HG03442 (cell line): ENCODE results near the gene SP3.
"Not testable (repeated sequence)": the region's sequence is repeated elsewhere in the genome, so short reads cannot be mapped to it uniquely, and the experiment has no call there.

ENCODE experiments used
- ATAC-seq: cut with Tn5 transposase; IDR thresholded peaks from one replicate; pipeline ENCODE4 v1.9.1; 2021; ENCODE audit warnings: mild to moderate bottlenecking, moderate library complexity; ENCODE audit not compliant: unreplicated experiment

Gene SP3

DNA sequence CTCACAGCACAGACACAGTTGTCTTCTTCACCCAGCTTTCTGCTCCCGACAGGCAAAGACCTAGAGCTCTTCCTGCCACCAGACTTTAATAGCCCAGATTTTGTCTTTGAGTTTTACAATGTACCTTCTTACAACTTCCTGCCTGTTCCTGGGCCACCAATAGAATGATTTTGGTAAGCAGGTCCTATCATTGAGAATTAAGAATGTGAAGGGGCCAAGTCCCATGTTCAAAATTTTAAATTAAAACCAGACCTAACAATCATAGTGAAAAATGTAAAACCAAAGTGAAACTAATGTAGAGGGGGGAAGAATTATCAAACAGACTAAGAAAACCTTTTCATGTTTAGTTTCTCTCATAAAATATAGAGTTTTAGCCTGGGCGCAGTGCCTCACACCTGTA, 72.8 kb downstream of the SP3 start:
- ATAC-seq = no peak

DNA sequence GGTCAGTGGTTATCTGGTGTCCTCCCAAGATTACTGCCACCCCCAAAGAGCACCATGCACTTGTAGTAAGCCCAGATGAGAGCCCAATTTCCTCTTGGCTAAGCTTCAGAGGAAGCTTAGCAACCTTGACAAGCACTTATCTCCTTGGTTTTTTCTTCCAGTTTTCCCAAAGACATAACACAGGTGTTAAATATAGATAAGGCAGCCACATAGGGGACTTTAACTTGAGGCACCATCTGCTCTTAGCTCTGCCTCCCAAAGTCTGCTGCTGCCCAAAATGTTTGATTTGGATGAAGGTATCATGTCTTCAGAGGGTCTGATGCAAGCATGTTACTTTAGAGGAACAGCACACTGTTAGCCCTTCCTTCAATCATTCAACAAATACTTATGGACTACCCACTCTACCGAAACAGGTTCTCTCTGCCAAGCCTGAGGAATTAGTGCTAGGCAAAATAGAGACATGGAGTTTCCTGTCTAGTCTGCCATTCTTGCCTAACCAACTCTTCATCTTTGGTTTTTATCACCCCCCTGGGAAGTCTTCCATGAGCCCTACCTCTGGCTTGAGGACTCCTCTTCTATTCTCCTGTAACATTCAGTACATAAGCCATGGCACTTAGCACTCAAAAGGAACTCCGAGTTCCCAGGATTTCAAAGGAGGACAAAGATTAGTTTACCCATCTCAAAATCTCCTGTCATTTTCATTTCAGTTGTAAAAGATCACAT, 73.7 kb downstream of the SP3 start:
- ATAC-seq = no peak

DNA sequence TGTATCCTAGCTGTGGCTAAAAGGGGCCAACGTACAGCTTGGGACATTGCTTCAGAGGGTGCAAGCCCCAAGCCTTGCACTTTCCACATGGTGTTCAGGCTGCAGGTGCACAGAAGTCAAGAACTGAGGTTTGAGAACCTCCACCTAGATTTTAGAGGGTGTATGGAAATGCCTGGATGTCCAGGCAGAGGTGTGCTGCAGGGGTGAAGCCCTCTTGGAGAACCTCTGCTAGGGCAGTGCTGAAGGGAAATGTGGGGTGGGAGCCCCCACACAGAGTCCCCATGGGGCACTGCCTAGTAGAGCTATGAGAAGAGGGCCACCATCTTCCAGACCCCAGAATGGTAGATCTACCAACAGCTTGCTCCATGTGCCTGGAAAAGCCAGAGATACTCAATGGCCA, 75.7 kb downstream of the SP3 start:
- ATAC-seq = not testable (repeated sequence)

DNA sequence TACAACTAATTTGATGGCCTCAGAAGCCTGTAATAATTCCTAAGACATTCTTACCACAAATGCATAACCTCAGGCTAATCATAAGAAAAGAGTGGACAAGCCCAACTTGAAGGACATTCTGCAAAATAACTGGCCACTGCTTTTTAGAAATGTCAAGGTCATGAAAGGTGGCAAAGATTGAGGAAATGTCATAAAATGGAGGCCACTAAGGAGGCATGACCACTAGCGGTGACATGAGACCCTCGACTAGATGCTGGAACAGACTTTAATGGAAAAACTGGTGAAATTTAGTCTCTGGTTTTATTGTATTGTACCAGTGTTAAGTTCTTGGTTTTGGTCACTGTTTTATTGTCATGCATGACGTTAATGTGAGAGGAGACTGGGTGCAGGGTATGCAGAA, 78.6 kb downstream of the SP3 start:
- no peak for ATAC-seq

DNA sequence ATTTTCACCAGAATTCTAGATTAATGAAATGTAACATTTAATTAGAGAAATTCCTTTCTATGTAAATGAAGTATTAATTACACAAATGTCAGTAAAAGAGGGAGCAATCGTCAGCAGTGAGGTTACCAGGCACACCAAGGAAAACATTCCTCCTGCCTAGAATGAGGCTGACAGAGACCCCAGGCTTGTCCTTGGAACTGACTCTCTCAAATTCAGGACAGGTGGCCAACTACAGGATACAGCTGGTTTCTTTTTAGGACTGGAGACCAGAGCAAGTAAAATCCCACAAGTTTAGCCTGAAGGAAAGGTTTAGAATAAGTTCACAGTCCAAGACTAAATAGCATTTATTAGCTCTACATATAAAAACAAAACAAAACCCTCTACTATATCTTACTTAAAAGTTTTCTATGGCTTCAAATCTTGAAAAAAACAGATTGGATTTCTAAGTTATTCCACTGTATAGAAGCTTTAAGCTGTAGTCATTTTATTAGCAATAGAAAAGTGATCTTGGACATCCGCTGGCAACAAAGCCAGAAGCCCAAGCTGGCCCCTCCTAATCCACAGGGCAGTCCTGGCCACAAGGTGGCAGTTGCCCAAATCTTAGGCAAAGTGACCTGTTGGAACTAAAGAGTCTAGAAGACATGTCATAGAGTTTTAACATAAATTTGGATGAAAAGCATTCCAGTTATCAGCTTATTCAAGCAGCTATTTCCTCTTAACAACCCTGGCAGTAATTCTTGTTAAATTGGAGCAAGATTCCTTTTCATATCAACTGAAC, 81.0 kb downstream of the SP3 start:
- no peak for ATAC-seq

DNA sequence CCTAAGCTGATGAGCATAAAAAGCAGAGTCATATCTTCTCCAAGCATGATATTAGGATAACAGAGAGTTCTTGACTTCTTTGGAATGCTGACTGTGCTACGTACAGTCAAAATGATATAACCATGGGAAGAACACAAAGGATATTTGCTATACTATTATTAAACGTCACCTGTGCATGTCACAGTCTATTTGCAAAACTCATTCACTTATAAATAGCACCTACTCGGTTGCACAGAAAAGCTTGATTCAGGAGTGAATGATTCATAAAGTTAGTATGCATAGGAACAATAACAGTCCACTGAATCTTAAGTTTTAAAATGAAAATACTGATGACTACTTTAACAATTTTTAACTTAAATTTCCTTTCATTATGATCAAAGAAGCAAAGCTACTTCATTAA, 83.3 kb downstream of the SP3 start:
- ATAC-seq = no peak

DNA sequence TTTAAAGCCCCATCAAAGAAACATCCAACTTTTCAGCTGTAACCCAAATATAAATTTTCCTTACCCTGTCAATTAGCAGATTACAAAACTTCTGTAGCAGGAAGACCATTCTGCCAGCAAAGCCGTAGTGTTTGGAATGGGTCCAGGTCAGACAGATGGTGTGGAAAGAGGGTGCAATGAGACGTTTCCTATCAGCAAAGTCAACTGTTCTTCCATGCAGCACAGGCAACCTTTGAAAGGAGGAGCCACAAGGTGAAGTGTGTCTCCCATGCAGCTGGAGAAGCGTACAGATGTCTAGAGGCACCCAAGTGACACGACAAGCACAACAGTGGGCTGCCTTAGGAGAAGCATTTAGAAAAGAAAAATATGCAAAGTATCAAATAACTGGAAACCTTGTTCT, 83.7 kb downstream of the SP3 start:
- ATAC-seq = no peak

DNA sequence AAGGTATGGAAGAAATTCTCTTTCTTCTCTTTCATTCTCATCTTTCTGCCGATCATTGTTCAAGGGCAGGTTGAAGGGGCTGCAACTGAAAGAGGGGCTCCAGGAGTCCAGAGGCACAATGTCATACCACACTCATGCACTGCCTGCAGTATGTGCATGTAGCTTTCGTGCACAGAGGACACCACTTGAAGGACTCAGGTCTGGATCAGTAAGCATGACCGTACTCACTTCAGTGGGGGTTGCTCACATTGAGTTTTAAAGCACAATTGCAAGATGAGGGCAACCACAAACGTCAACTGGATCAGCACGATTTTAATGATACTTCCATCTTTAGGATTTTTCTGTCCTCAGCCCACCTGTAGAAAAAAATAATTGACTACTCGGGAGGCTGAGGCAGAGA, 84.6 kb downstream of the SP3 start:
- ATAC-seq = no peak

DNA sequence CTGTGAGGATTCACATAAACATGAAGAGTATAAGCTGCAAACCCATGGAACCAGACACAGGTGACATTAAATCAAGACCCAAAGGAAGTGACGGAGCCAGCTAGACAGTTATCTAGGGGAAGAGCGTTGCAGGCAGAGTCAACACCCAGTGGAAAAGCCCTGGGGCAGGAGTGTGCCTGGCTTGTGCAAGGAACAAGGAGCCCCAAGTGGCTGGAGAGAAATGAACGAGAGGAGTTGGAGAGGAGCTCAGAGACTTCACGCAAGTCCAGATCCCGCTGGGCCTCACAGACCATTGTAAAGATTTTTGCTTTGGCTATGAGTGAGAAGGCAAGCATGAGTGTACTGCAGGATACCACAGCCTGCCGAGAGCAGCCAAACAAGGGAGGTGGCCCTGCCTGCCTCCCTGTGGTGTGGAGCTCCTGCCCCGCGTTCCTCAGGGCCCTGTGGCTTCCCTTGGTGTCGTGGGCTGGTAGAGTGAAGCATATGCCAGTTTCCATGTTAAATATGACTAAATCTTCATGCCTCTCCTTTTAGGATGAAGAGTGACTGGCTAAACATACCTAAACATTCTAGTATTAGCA, 88.2 kb downstream of the SP3 start:
- no peak for ATAC-seq

DNA sequence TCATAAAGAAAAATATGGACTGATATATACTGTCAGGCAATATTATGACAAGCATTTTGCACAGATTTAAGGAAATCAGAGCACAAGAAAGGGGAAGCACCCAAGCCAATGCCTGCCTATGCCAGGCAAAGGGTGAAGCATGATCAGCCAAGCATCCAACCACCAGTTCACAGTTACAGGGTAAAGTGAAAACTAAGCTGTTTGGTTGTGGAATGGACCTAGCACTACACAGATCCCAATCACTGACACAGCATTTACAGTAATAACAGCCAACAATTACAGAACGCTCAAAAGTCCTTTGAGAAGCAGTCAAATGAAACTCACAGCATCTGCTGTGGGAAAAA, 90.3 kb downstream of the SP3 start:
- ATAC-seq = peak; percentile 96

DNA sequence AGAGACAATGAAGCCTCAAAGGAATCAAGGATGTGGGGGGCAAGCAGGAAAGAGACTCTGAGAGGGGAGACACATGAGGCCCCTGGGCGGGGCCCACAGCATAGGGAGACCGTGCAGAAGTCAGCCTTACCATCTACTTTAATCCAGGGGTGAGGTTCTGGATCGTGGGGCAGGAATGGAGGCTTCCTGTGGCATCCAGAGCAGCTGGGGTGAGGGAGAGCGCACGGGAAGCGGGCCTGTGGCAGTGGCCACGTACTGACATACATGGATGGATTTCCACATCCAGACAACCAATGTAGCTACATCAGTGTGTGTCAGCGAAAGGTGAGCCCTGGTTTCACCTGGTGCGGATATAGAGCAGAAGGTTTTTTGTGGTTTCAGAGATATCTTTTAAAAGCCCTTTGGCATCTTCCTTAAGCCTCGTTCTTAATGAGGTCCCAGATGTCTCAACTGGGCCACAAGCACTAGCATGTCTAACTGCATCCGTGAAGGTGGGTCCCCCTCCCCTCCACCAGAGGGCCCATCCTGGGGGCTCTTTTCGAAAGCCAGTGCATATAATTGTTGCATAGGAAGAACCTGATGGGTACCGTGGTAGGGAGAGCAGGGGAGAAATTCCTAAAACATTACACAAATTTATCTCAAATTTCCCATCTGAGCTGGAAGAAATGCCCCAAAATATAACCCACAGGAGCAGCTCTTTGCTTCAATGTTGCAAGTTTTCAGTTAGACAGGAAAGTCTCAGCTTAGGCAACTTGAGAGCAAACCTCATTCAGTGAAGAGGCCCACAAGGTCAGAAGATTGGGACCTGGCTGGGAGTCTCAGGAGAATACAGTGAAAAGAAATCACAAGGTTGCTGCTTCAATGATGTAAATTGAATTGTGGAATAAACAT, 90.9 kb downstream of the SP3 start:
- peak; percentile 11 for ATAC-seq

DNA sequence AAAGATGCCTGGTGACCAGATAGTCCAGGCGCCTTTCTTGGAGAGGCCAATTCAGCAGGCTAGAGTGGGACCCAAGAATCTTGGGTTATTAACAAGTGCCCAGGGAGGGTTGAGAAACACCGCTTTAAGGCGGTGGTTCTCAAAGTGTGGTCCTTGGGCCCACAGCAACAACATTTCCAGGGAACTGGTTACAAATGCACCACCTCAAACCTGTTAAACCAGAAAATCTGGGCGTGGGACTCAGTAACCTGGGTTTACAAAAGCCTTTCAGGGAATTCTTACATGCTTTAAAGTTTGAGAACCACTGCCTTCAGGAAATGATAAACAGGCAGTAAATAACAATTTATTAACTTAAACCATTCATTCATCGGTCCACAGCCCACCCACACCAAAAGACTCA, 92.5 kb downstream of the SP3 start:
- ATAC-seq = no peak

DNA sequence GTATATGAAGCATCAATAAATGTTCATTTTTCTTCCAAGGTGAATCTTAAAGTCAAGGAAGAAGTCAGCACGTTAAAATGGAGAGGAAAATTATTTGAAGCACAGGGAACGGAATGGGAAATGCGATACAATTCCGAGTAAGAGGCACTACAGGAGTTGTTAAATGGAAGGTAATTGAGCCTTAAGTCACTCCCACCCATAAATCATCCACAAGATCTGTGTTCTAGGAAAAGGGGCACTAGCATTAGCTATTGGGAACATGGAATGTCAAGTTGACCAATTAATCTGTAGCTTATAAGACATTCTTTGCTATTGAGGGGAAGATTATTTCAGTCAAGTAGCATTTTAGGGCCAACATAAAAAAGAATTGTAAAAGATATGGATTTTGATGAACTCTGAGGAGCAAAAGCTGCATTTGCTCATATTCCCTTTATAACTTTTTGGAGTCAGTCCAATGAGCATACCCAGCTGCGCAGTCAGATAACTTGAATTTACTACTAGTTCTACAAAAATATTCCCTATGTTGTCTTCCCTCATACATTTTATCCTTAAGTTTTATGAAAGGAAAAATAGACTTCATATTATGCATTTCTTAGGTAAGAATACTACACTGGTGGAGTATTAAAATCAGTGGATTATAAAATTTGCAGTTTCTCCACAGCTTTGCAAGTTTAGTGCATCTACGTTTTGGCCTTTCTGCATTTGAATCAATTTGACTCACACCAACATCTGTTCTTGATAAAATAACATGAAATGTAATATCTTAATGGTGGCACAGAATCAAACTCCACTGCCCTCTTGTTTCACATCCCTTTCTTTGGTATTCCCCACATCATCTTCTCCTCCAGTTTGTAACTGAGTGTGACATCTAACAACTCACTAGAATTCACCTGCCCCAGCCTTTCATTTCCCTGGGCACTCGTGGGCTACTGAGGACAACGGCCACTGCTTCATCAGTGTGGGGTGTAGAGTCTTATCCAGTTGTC, 95.6 kb downstream of the SP3 start:
- no peak for ATAC-seq

DNA sequence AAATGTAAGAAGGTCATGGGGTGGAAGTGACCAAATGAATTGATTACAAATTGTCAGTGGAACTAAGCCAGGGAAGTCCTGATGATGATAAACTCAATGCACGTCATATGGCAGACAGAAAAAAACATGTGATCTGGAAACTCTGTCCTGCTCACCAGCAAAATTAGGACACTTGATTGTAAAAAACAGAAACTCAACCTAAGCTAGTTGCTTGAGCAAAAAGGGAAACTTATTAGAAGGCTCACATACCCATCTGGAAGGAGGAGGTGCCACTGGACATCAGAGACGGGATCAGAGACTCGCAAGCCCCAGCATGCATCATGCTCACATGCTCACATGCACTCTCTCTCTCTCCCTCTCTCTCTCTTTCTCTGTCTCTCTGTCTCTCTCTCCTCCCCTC, 96.8 kb downstream of the SP3 start:
- ATAC-seq = no peak

DNA sequence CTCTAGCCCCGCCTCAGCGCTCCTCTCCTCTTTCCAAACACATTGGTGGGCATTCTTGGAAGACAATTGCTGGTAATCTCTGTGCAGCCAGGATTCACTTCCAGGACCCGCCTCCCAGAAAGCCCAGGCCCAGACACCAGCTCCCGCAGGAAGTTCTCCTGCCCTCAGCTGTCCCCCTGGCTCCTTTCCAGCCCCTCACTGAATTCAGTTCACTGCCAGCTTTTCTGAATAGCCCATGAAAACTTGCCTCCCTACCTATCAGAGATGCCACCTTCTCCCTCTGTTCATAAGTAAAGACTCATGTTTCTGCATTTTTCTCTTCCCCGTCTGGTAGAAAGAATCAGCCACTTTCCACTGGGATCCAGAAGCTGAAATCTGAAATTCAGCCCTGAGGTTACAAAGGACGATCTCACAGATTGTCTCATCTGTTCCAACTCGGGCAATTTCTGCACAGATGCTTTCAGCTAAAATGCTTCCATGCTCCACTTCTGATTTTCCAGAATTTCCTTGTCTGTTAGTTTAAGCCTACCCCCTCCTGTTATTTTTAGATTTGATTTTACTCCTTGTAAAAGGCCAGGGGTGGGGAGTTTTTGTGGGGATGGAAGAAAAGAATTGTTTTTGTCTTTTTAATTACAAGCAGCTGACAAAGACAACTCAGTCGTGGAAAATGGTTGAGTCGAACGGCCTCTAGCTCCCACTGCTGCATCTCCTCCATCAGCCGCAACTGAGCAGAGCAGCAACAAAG, 98.1 kb downstream of the SP3 start:
- ATAC-seq = no peak

DNA sequence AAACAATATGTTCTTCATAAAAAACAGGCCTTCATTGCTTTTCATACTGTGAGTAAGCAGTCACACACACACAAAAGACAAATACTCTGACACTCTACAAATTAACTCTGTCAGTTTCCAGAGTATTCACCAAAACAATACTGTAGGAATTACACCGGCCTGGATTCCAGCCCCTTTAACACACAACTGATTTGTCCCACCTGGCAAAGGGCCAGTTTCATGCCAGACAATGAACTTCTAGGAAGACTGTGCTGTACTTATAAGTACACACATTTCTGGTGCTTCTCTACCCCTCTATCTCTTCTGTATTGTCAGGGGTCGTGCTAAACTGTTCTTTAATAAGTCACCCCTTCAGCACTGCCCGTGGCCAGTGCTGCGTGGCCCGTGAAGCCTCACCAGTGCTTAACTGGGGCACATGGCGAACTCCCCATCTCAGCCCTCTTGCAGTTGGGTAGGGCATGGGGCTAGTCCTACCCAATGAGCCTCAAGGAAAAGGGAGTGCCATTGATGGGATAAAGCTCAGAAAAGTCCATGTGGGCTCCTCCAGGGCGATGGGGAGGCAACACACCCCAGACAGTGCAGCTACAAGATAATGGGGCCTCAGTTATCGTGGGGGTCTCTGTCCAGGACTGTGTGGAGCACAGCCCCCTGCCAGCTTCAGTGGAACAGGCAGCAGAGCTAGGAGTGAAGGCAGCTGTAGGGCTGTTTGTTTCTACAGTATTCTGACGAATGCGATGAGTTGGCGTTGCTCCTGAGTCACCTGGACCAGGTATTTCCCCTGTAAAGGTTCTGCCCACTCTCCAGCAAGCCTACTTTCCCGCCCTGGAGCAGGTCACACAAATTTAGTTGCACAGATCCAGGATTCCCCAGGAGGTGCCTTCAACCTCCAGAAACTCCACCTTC, 99.0 kb downstream of the SP3 start:
- no peak for ATAC-seq

DNA sequence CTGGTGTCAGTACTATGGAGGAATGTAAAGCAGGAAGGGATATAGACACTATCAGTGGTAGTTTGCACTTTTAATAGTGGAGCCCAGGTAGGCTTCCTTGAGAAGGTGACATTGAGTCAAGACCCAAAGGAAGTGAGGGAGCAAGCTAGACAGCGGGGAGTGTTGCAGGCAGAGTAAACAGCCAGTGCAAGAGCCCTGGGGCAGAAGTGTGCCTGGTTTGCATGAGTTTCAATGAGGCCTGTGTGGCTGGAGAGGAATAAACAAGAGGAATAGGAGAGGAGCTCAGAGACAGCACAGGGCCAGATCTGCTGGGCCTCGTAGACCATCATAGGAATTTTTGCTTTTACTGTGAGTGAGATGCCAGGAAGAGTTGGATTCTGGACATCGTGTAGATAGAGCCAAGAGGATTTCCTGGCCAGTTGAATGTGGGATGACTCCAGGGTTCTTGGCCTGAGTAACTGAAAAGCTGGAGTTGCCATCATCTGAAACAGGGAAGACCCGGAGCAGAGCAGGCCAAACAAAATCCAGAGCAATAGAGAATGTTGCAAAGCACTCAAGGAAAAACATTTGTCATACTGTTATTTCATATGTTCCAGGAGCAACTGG, 102.5 kb downstream of the SP3 start:
- ATAC-seq = no peak

DNA sequence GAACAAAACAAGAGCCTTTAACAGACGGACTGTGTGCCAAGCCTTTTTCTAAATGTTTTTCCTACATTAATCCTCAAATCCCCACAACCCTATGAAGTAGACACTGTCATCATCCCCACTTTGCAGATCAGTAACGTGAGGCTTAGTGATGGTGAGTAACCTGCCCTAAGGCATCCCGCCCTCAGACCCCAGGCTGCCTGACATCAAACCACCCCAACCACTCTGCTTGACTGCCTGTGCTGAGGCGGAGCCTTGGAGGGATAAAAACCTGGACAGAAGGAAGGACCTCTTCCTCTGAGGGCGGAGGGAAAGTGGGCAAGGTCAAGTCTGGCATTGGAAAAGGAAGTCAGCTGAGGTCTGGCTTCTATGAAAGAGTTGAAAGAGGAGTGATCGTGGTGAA, 104.6 kb downstream of the SP3 start:
- no peak for ATAC-seq
